ENCODE measurements around the gene TAF10. TPM values are rescaled to one million over a fixed set of nuclear protein-coding genes. Genes with fewer than 3 reads are reported as not detected.
A peak's percentile ranks its signal among the peaks of the same experiment; 100 is the strongest.

The TAF10 gene
- 142 and 143 TPM in 2 replicates for total RNA-seq (2022)
- percentile 59 among the genes with signal in this experiment for Bru-seq, nascent RNA
- percentile 57 among the genes with signal in this experiment for BruChase-seq, experiment 1, labeled RNA remaining after a 2-hour chase
- BruChase-seq, experiment 2, labeled RNA remaining after a 6-hour chase = percentile 66 among the genes with signal in this experiment
- long read RNA-seq, full-length matches to known transcripts = 75 of 91 reads
- long read RNA-seq, partial matches to known transcripts = 6 of 91 reads
- long read RNA-seq, other reads (novel, unspliced or antisense) = 10 of 91 reads

DNA sequence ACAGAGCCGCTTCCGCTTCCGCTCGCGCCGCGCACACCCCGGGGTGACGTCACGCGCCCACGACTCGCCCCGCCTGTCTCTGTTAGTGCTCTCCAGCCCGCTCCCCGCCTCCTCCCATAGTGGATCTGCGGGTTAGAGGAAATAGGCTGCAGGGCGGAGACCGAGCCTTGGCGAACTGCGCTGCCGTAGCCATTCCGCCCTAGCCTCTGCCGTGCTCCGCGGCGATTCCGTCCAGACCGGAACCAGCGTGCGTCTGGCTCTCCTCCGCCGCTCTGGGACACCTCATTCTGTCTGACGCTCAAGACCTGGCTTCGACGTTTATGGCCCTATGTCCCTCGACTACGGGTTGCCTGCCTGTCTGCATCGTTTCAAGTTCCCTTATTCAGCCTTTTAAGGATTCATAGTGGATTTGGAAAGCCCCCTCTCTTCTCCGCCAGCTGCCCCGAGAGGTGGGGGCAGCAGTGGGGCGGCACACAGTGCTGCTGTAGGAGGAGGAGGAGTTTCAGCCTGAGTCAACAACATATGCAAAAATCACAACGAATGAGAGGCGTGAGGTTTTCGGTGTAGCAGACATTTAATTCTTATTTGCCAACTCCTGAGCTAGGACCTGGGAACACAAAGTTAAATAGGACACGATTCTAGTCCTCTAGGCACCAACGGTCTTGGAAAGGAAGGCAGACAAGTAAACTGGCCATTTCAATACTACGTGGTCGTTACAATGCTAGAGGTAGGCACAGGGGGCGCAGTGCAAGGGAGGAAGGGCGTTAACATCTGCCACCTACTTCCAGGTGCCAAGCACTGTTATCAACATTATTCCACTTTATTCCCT lies at the start of gene TAF10:
Gene TAF10 (minus strand): TSS at position 4 of the 829 bp plus-strand sequence. CDS start 27 bp downstream, outside the sequence.
- Mint-ChIP-seq H3K36me3 (ENCODE audit: insufficient read depth, unreplicated experiment) (no peaks in the 10 kb centered on the region), H3K9me3 (ENCODE audit: unreplicated experiment) (no peaks in the 10 kb centered on the region), H3K27ac (ENCODE audit: unreplicated experiment) (no peak within 1 kb of the TSS), H3K27me3 (ENCODE audit: insufficient read depth, unreplicated experiment) (no peaks in the 10 kb centered on the region), H3K4me1 (ENCODE audit: low read depth, unreplicated experiment) (peaks cover 4% of the 10 kb centered on the region), H3K4me3 (ENCODE audit: unreplicated experiment) (no peak within 1 kb of the TSS)
- Histone ChIP-seq H3K36me3 (ENCODE audit: control insufficient read depth, insufficient read depth, low read length) (peaks cover 5% of the 10 kb centered on the region; the same call in 1 of the 2 replicates), H3K4me3 (ENCODE audit: low read depth, low read length) (peak within 1 kb of the TSS; percentile 78), H3K4me1 (peaks cover 17% of the 10 kb centered on the region), H3K27me3 (replicated peaks; ENCODE audit: control insufficient read depth, insufficient read depth, low read length) (no peaks in the 10 kb centered on the region), H3K9me3 (no peaks in the 10 kb centered on the region)
- peak; percentile 97 for DNase-seq
- intact Hi-C loops (cut with micrococcal nuclease; ENCODE audit: unreplicated experiment) = loop anchor here (1.0 to 10.0 kb wide), 6 partner anchors 18 to 378 kb away; partner anchors contain the start of genes CNGA4, FHIP1B, MRPL17 and SMPD1
- TF ChIP-seq, protein P1, sequence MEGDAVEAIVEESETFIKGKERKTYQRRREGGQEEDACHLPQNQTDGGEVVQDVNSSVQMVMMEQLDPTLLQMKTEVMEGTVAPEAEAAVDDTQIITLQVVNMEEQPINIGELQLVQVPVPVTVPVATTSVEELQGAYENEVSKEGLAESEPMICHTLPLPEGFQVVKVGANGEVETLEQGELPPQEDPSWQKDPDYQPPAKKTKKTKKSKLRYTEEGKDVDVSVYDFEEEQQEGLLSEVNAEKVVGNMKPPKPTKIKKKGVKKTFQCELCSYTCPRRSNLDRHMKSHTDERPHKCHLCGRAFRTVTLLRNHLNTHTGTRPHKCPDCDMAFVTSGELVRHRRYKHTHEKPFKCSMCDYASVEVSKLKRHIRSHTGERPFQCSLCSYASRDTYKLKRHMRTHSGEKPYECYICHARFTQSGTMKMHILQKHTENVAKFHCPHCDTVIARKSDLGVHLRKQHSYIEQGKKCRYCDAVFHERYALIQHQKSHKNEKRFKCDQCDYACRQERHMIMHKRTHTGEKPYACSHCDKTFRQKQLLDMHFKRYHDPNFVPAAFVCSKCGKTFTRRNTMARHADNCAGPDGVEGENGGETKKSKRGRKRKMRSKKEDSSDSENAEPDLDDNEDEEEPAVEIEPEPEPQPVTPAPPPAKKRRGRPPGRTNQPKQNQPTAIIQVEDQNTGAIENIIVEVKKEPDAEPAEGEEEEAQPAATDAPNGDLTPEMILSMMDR (IDR thresholded peaks at IDR 0.05; ENCODE audit: insufficient read depth in 1 of 2, low read depth in 1 of 2, low read length in 1 of 2, severe bottlenecking in 1 of 2, unreplicated experiment in 1 of 2) = peak; percentile 39 to 57
- CTCF ChIA-PET = interaction anchor here (0.6 to 2.1 kb wide), 4 partner anchors 51 to 233 kb away, joined by 3 to 12 read pairs (median 5); partner anchors contain the start of gene MRPL17
- POLR2A ChIA-PET = interaction anchor here (0.6 to 1.0 kb wide), 10 partner anchors 8 to 193 kb away, joined by 3 to 9 read pairs (median 4); partner anchors contain the start of genes APBB1, ARFIP2, MRPL17 and TIMM10B
- TSS peak; percentile 93 for BruUV-seq (replicated peaks)

- no peaks in the 10 kb centered on the region for H3K36me3 Mint-ChIP-seq (ENCODE audit: insufficient read depth, unreplicated experiment)
- no TSS peak for BruUV-seq (replicated peaks)
- no peaks in the 10 kb centered on the region; the same call in none of the 2 replicates for H3K27me3 ChIP-seq (replicated peaks; ENCODE audit: control insufficient read depth, insufficient read depth, low read length)
- no peak for DNase-seq
- H3K27me3 Mint-ChIP-seq (ENCODE audit: insufficient read depth, unreplicated experiment) = peaks cover 17% of the 10 kb centered on the region
- TF ChIP-seq, protein P1 (IDR thresholded peaks at IDR 0.05; ENCODE audit: insufficient read depth in 1 of 2, low read depth in 1 of 2, low read length in 1 of 2, severe bottlenecking in 1 of 2, unreplicated experiment in 1 of 2) = no peak
- H3K4me3 Mint-ChIP-seq (ENCODE audit: unreplicated experiment) = no peak overlapping the region
- H3K4me1 Mint-ChIP-seq (ENCODE audit: low read depth, unreplicated experiment) = no peaks in the 10 kb centered on the region
- H3K27ac Mint-ChIP-seq (ENCODE audit: unreplicated experiment) = no peak overlapping the region
- ChIA-PET CTCF (no interaction called here), POLR2A (no interaction called here)
- no peaks in the 10 kb centered on the region for H3K9me3 ChIP-seq
- intact Hi-C loops (cut with micrococcal nuclease; ENCODE audit: unreplicated experiment) = no loop called here
- H3K36me3 ChIP-seq (ENCODE audit: control insufficient read depth, insufficient read depth, low read length) = no peaks in the 10 kb centered on the region
- no peak overlapping the region for H3K4me3 ChIP-seq (ENCODE audit: low read depth, low read length)
- H3K4me1 ChIP-seq = no peaks in the 10 kb centered on the region
- no peaks in the 10 kb centered on the region for H3K9me3 Mint-ChIP-seq (ENCODE audit: unreplicated experiment)
Observed at GRCh38 chr11:6660712-6661111, 48.7 kb upstream of the TAF10 start.

GRCh38 chr11:6658647-6659046 lies 46.6 kb upstream of the TAF10 start:
- no peaks in the 10 kb centered on the region for H3K9me3 Mint-ChIP-seq (ENCODE audit: unreplicated experiment)

More at GRCh38 chr11:6658647-6659046, 46.6 kb upstream of the TAF10 start:
- no peak overlapping the region for H3K4me3 Mint-ChIP-seq (ENCODE audit: unreplicated experiment)
- H3K27me3 ChIP-seq (replicated peaks; ENCODE audit: control insufficient read depth, insufficient read depth, low read length) = peaks cover 1% of the 10 kb centered on the region
- no peak overlapping the region for H3K27ac Mint-ChIP-seq (ENCODE audit: unreplicated experiment)
- no peaks in the 10 kb centered on the region for H3K4me1 ChIP-seq
- H3K9me3 ChIP-seq = no peaks in the 10 kb centered on the region
- H3K4me1 Mint-ChIP-seq (ENCODE audit: low read depth, unreplicated experiment) = no peaks in the 10 kb centered on the region
- H3K27me3 Mint-ChIP-seq (ENCODE audit: insufficient read depth, unreplicated experiment) = peaks cover 14% of the 10 kb centered on the region
- TF ChIP-seq, protein P1 (IDR thresholded peaks at IDR 0.05; ENCODE audit: insufficient read depth in 1 of 2, low read depth in 1 of 2, low read length in 1 of 2, severe bottlenecking in 1 of 2, unreplicated experiment in 1 of 2) = no peak
- no peaks in the 10 kb centered on the region for H3K36me3 Mint-ChIP-seq (ENCODE audit: insufficient read depth, unreplicated experiment)
- ChIA-PET CTCF (no interaction called here), POLR2A (no interaction called here)
- H3K4me3 ChIP-seq (ENCODE audit: low read depth, low read length) = no peak overlapping the region
- no TSS peak for BruUV-seq (replicated peaks)
- DNase-seq = no peak
- H3K36me3 ChIP-seq (ENCODE audit: control insufficient read depth, insufficient read depth, low read length) = no peaks in the 10 kb centered on the region
- intact Hi-C loops (cut with micrococcal nuclease; ENCODE audit: unreplicated experiment) = no loop called here

Measured in Caco-2 (cell line).